ENCODE results near the gene KNOP1. TPM values are rescaled to one million over a fixed set of nuclear protein-coding genes. Genes with fewer than 3 reads are reported as not detected.
"Not testable (repeated sequence)": the region's sequence is repeated elsewhere in the genome, so short reads cannot be mapped to it uniquely, and the experiment has no call there.

The KNOP1 gene
- polyA plus RNA-seq, 3 donors, result 1.5 to 2.8 (median 2.4) TPM

- Mint-ChIP-seq H3K36me3 (peaks cover 15 to 19% of the 10 kb centered on the region in 2 donors), H3K9me3 (no peaks in the 10 kb centered on the region), H3K27me3 (ENCODE audit: low read depth in 3 of 3) (peaks cover 0 to 3% (median 0%) of the 10 kb centered on the region in 3 donors), H3K27ac (peak overlapping the region in 6 of 7 donors; percentile 50 to 82 (median 73)), H3K4me1 (peaks cover 26% of the 10 kb centered on the region), H3K4me3 (peak overlapping the region; percentile 88 to 95)
- Histone ChIP-seq H3K4me3 (replicated peaks in 1 of 3; ENCODE audit: low read depth in 2 of 3, low read length in 3 of 3) (peak overlapping the region; percentile 82 to 99 (median 97)), H4K20me1 (ENCODE audit: insufficient read depth, low read length) (no peaks in the 10 kb centered on the region), H3K9ac (ENCODE audit: insufficient read depth, low read length, poor library complexity, severe bottlenecking) (peak overlapping the region; percentile 74), H3K79me2 (ENCODE audit: insufficient read depth, low read length) (peaks cover 7% of the 10 kb centered on the region), H3K36me3 (replicated peaks in 1 of 2; ENCODE audit: control insufficient read depth in 1 of 2, insufficient read depth in 2 of 2, low read length in 2 of 2) (peaks cover 6 to 22% of the 10 kb centered on the region in 2 donors), H3K4me1 (ENCODE audit: control insufficient read depth in 1 of 2, insufficient read depth in 2 of 2, low read length in 2 of 2) (peaks cover 14 to 21% of the 10 kb centered on the region in 2 donors), H3K27ac (ENCODE audit: low read depth in 1 of 2, low read length in 2 of 2) (peak overlapping the region in 1 of 2 donors; percentile 61), H3K4me2 (replicated peaks; ENCODE audit: extremely low read depth, low read length, poor library complexity, severe bottlenecking) (peak overlapping the region; percentile 99), H3K27me3 (ENCODE audit: control insufficient read depth in 2 of 2, insufficient read depth in 2 of 2, low read length in 2 of 2) (no peaks in the 10 kb centered on the region), H2AFZ (ENCODE audit: insufficient read depth, low read depth, low read length, poor library complexity, severe bottlenecking) (peak overlapping the region; percentile 100), H3K9me3 (replicated peaks in 1 of 2; ENCODE audit: control insufficient read depth in 1 of 2, insufficient read depth in 1 of 2, low read length in 2 of 2) (no peaks in the 10 kb centered on the region)
- 0% methylated on average over 1 of the region's 10 CpGs for WGBS (ENCODE audit: insufficient coverage)
- DNase-seq, result no peak
- intact Hi-C loops (cut with micrococcal nuclease), result loop anchor here in 1 of 2 donors (5.0 to 10.0 kb wide), 2 partner anchors 160 to 653 kb away; partner anchors contain the start of genes COQ7 and VPS35L
- TF ChIP-seq CTCF (IDR thresholded peaks at IDR 0.05), result no peak
These were observed 713 bp downstream of the KNOP1 start for GRCh38 chr16:19717314-19717713.

- H2AFZ ChIP-seq (ENCODE audit: insufficient read depth, low read depth, low read length, poor library complexity, severe bottlenecking); H3K9ac ChIP-seq (ENCODE audit: insufficient read depth, low read length, poor library complexity, severe bottlenecking); H3K9me3 Mint-ChIP-seq; H3K27ac Mint-ChIP-seq; DNase-seq; H3K9me3 ChIP-seq (replicated peaks in 1 of 2; ENCODE audit: control insufficient read depth in 1 of 2, insufficient read depth in 1 of 2, low read length in 2 of 2); H3K27me3 ChIP-seq (ENCODE audit: control insufficient read depth in 2 of 2, insufficient read depth in 2 of 2, low read length in 2 of 2); H3K27me3 Mint-ChIP-seq (ENCODE audit: low read depth in 3 of 3); H3K27ac ChIP-seq (ENCODE audit: low read depth in 1 of 2, low read length in 2 of 2); H3K79me2 ChIP-seq (ENCODE audit: insufficient read depth, low read length); H4K20me1 ChIP-seq (ENCODE audit: insufficient read depth, low read length); H3K4me3 Mint-ChIP-seq: not testable (repeated sequence)
- Histone ChIP-seq H3K36me3 (replicated peaks in 1 of 2; ENCODE audit: control insufficient read depth in 1 of 2, insufficient read depth in 2 of 2, low read length in 2 of 2) (peaks cover 8 to 22% of the 10 kb centered on the region in 2 donors), H3K4me3 (replicated peaks in 1 of 3; ENCODE audit: low read depth in 2 of 3, low read length in 3 of 3) (peak overlapping the region in 1 of 3 experiments; percentile 99), H3K4me1 (ENCODE audit: control insufficient read depth in 1 of 2, insufficient read depth in 2 of 2, low read length in 2 of 2) (peaks cover 14 to 21% of the 10 kb centered on the region in 2 donors), H3K4me2 (replicated peaks; ENCODE audit: extremely low read depth, low read length, poor library complexity, severe bottlenecking) (peak overlapping the region; percentile 99)
- intact Hi-C loops (cut with micrococcal nuclease), result loop anchor here in 1 of 2 donors (5.0 to 10.0 kb wide), 2 partner anchors 159 to 652 kb away; partner anchors contain the start of genes COQ7 and VPS35L
- Mint-ChIP-seq H3K4me1 (peaks cover 24% of the 10 kb centered on the region), H3K36me3 (peaks cover 16 to 22% of the 10 kb centered on the region in 2 donors)
- 90% methylated on average over 2 of the region's 11 CpGs for WGBS (ENCODE audit: insufficient coverage)
These were observed 1.3 kb downstream of the KNOP1 start for GRCh38 chr16:19716728-19717127.
